Retinal pigment epithelial cell (primary cell): Measurements from ENCODE around the gene HCRTR2.
A peak's percentile ranks its signal among the peaks of the same experiment; 100 is the strongest.
"Not testable (repeated sequence)": the region's sequence is repeated elsewhere in the genome, so short reads cannot be mapped to it uniquely, and the experiment has no call there.

ENCODE experiments used
- DNase-seq: peaks from one replicate; pipeline ENCODE4 v3.0.0-alpha.2; 2010; ENCODE audit warnings: low read depth
- H3K4me3 ChIP-seq: 2 replicates; pipeline ENCODE4 v1.5.1; 2011; ENCODE audit warnings: mild to moderate bottlenecking, low read length, control low read depth, moderate library complexity
- CTCF ChIP-seq: conservative IDR thresholded peaks from 2 replicates; pipeline ENCODE4 v1.5.1; 2011; ENCODE audit warnings: low read depth, low read length, control low read depth, inconsistent platforms

Gene HCRTR2

GRCh38 chr6:55153284-55153683 lies 21.0 kb upstream of the HCRTR2 start:
- TF ChIP-seq CTCF = no peak
- DNase-seq = no peak
- H3K4me3 ChIP-seq = no peak overlapping the region

GRCh38 chr6:55158784-55159183 lies 15.5 kb upstream of the HCRTR2 start:
- not testable (repeated sequence) for H3K4me3 ChIP-seq, DNase-seq

- no peak for TF ChIP-seq CTCF
- H3K4me3 ChIP-seq = no peak overlapping the region
- DNase-seq = no peak
Observed at GRCh38 chr6:55167860-55168259, 6.5 kb upstream of the HCRTR2 start.

- no peak for DNase-seq
- H3K4me3 ChIP-seq = peak overlapping the region; percentile 50
- no peak for TF ChIP-seq CTCF
Observed at GRCh38 chr6:55175078-55176049, 1.0 kb downstream of the HCRTR2 start.

GRCh38 chr6:55176958-55177357 lies 2.6 kb downstream of the HCRTR2 start:
- H3K4me3 ChIP-seq = no peak overlapping the region
- TF ChIP-seq CTCF = no peak
- DNase-seq = no peak

- TF ChIP-seq CTCF = no peak
- no peak for DNase-seq
- no peak overlapping the region for H3K4me3 ChIP-seq
Observed at GRCh38 chr6:55180258-55180657, 5.9 kb downstream of the HCRTR2 start.

- no peak overlapping the region for H3K4me3 ChIP-seq
- no peak for TF ChIP-seq CTCF
- DNase-seq = peak; percentile 17
Observed at GRCh38 chr6:55182016-55182650, 7.8 kb downstream of the HCRTR2 start.
